Brain microvascular endothelial cell (primary cell): ENCODE results near the gene BCL7B.
A peak's percentile ranks its signal among the peaks of the same experiment; 100 is the strongest.
"Not testable (repeated sequence)": the region's sequence is repeated elsewhere in the genome, so short reads cannot be mapped to it uniquely, and the experiment has no call there.

Source experiments
- DNase-seq: peaks from one replicate; pipeline ENCODE4 v3.0.0-alpha.2; 2020
- H3K27ac ChIP-seq: fragments of 250-450 bp; sonication (Bioruptor Pico); 2 replicates; pipeline ENCODE4 v1.5.1; 2020; ENCODE audit warnings: mild to moderate bottlenecking, moderate library complexity
- H3K27me3 ChIP-seq: fragments of 250-450 bp; sonication (Bioruptor Pico); replicated peaks from 2 replicates; pipeline ENCODE4 v1.5.1; 2020; ENCODE audit warnings: mild to moderate bottlenecking
- H3K36me3 ChIP-seq: fragments of 250-450 bp; sonication (Bioruptor Pico); replicated peaks from 2 replicates; pipeline ENCODE4 v1.5.1; 2020; ENCODE audit warnings: mild to moderate bottlenecking
- H3K4me3 ChIP-seq: 2 replicates; pipeline ENCODE4 v1.5.1; 2011; ENCODE audit warnings: low read depth, mild to moderate bottlenecking, control low read depth, low read length, moderate library complexity
- CTCF ChIP-seq: IDR thresholded peaks from 2 replicates; pipeline ENCODE4 v1.5.1; 2011; ENCODE audit warnings: low read depth, mild to moderate bottlenecking, moderate library complexity, low read length, control low read depth, inconsistent platforms; ENCODE audit errors: missing control alignments
- in situ Hi-C: cut with HindIII; loops from 2 replicates; pipeline ENCODE4 v1.10.0; 2017; ENCODE audit warnings: low sequenced_read_pairs, low pct_ligation_motif_present

BCL7B gene

GRCh38 chr7:73585196-73585595, 27.7 kb upstream of the BCL7B start:
- H3K27me3 ChIP-seq = no peaks in the 10 kb centered on the region
- no peak overlapping the region for H3K27ac ChIP-seq
- no peak overlapping the region for H3K4me3 ChIP-seq
- no peak for DNase-seq
- no peaks in the 10 kb centered on the region for H3K36me3 ChIP-seq
- no peak for TF ChIP-seq CTCF
- in situ Hi-C loops = no loop called here

GRCh38 chr7:73582664-73583202, 25.2 kb upstream of the BCL7B start:
- no peak overlapping the region for H3K27ac ChIP-seq
- H3K27me3 ChIP-seq = no peaks in the 10 kb centered on the region
- no peaks in the 10 kb centered on the region for H3K36me3 ChIP-seq
- DNase-seq = no peak
- in situ Hi-C loops = no loop called here
- H3K4me3 ChIP-seq = no peak overlapping the region
- TF ChIP-seq CTCF = no peak

- H3K27ac ChIP-seq, in situ Hi-C loops, H3K27me3 ChIP-seq, H3K36me3 ChIP-seq, DNase-seq, H3K4me3 ChIP-seq: not testable (repeated sequence)
Observed at GRCh38 chr7:73581006-73581405, 23.5 kb upstream of the BCL7B start.

GRCh38 chr7:73578342-73579128, 21.0 kb upstream of the BCL7B start, which contains the start of gene TBL2:
TBL2 (minus strand) TSS chr7:73578579; CDS start chr7:73578549, 30 bp downstream.
- DNase-seq = peak; percentile 97
- H3K27ac ChIP-seq = peak within 1 kb of the TSS; percentile 95
- H3K36me3 ChIP-seq = peaks cover 18% of the 10 kb centered on the region
- H3K4me3 ChIP-seq = peak within 1 kb of the TSS; percentile 90
- TF ChIP-seq CTCF = peak; percentile 39
- in situ Hi-C loops = no loop called here
- no peaks in the 10 kb centered on the region for H3K27me3 ChIP-seq

- Histone ChIP-seq H3K36me3 (peaks cover 26% of the 10 kb centered on the region), H3K27ac (peak overlapping the region; percentile 95), H3K4me3 (peak overlapping the region; percentile 90), H3K27me3 (no peaks in the 10 kb centered on the region)
- in situ Hi-C loops = no loop called here
- DNase-seq = no peak
- no peak for TF ChIP-seq CTCF
Observed at GRCh38 chr7:73577627-73578341, 20.3 kb upstream of the BCL7B start.

GRCh38 chr7:73573791-73574190, 16.3 kb upstream of the BCL7B start:
- in situ Hi-C loops = no loop called here
- H3K4me3 ChIP-seq = no peak overlapping the region
- DNase-seq = no peak
- H3K36me3 ChIP-seq = peaks cover 65% of the 10 kb centered on the region
- TF ChIP-seq CTCF = no peak
- no peaks in the 10 kb centered on the region for H3K27me3 ChIP-seq
- H3K27ac ChIP-seq = no peak overlapping the region
